ENCODE results near the gene DNAH12. TPM values are rescaled to one million over a fixed set of nuclear protein-coding genes. Genes with fewer than 3 reads are reported as not detected.
"Not testable (repeated sequence)": the region's sequence is repeated elsewhere in the genome, so short reads cannot be mapped to it uniquely, and the experiment has no call there.

DNAH12 gene
- total RNA-seq, 1 donor from 2014 or later: 0.02 TPM

DNA sequence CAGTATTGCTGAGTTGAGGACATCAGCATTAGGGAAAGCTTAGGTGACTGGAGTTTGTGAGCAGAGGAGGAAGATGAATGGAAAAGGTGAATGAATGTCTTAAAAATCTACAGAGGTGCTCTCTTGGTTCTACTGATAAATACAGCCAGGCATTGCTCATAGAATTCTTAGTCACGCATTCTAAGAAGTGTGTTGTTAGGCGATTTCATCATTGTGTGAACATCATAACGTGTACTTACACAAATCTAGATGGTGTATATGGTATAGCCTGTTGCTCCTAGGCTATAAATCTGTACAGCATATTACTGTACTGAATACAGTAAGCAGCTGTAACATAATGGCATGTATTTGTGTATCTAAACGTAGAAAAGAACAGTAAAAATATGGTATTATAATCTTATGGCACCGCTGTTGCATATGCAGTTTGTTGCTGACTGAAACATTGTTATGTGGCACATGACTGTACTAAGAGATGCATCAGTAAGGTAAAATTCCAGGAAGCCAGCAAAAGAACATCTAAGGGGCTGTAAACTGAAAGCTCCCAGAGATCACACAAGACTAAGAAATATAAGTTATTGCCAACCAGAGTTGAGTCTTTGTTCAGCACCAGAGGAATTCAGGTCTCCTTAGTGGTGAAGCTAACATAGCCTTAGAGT lies 208.7 kb downstream of the DNAH12 start:
- Histone ChIP-seq H3K27ac (no peak overlapping the region), H3K36me3 (no peaks in the 10 kb centered on the region), H3K9me3 (ENCODE audit: low read depth) (no peaks in the 10 kb centered on the region), H3K4me1 (no peaks in the 10 kb centered on the region), H2AFZ (replicated peaks) (peak overlapping the region; percentile 19), H3K79me2 (ENCODE audit: low read depth) (no peaks in the 10 kb centered on the region), H3K27me3 (no peaks in the 10 kb centered on the region), H3K4me3 (no peak overlapping the region), H3F3A (ENCODE audit: low read depth) (no peaks in the 10 kb centered on the region), H4K20me1 (ENCODE audit: low read depth) (no peaks in the 10 kb centered on the region), H3K9ac (no peak overlapping the region), H3K4me2 (no peak overlapping the region)
- TF ChIP-seq EZH2 (IDR thresholded peaks at IDR 0.05): no peak
- Mint-ChIP-seq H3K27me3 (ENCODE audit: insufficient read depth, low read depth) (no peaks in the 10 kb centered on the region), H3K27ac (no peak overlapping the region), H3K4me1 (peaks cover 2% of the 10 kb centered on the region), H3K4me3 (no peak overlapping the region), H3K36me3 (no peaks in the 10 kb centered on the region), H3K9me3 (peaks cover 5% of the 10 kb centered on the region)
- no peak for DNase-seq (ENCODE audit: low spot score)

- Histone ChIP-seq H3K36me3 (no peaks in the 10 kb centered on the region), H3K9me3 (ENCODE audit: low read depth) (no peaks in the 10 kb centered on the region), H4K20me1 (ENCODE audit: low read depth) (no peaks in the 10 kb centered on the region), H2AFZ (replicated peaks) (no peak overlapping the region), H3K4me2 (no peak overlapping the region), H3K9ac (no peak overlapping the region), H3K27ac (no peak overlapping the region), H3K79me2 (ENCODE audit: low read depth) (no peaks in the 10 kb centered on the region), H3K27me3 (no peaks in the 10 kb centered on the region), H3F3A (ENCODE audit: low read depth) (no peaks in the 10 kb centered on the region), H3K4me1 (no peaks in the 10 kb centered on the region), H3K4me3 (no peak overlapping the region)
- no peak overlapping the region for H3K4me3 Mint-ChIP-seq
- H3K9me3 Mint-ChIP-seq: no peaks in the 10 kb centered on the region
- H3K27ac Mint-ChIP-seq: no peak overlapping the region
- TF ChIP-seq, protein P1, sequence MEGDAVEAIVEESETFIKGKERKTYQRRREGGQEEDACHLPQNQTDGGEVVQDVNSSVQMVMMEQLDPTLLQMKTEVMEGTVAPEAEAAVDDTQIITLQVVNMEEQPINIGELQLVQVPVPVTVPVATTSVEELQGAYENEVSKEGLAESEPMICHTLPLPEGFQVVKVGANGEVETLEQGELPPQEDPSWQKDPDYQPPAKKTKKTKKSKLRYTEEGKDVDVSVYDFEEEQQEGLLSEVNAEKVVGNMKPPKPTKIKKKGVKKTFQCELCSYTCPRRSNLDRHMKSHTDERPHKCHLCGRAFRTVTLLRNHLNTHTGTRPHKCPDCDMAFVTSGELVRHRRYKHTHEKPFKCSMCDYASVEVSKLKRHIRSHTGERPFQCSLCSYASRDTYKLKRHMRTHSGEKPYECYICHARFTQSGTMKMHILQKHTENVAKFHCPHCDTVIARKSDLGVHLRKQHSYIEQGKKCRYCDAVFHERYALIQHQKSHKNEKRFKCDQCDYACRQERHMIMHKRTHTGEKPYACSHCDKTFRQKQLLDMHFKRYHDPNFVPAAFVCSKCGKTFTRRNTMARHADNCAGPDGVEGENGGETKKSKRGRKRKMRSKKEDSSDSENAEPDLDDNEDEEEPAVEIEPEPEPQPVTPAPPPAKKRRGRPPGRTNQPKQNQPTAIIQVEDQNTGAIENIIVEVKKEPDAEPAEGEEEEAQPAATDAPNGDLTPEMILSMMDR (IDR thresholded peaks at IDR 0.05): no peak
- no peak for TF ChIP-seq EZH2 (IDR thresholded peaks at IDR 0.05)
- DNase-seq (ENCODE audit: low spot score): no peak
- peaks cover 2% of the 10 kb centered on the region for H3K4me1 Mint-ChIP-seq
- no peaks in the 10 kb centered on the region for H3K36me3 Mint-ChIP-seq
- H3K27me3 Mint-ChIP-seq (ENCODE audit: insufficient read depth, low read depth): no peaks in the 10 kb centered on the region
Measured at GRCh38 chr3:57331078-57331610, 213.0 kb downstream of the DNAH12 start.

DNA sequence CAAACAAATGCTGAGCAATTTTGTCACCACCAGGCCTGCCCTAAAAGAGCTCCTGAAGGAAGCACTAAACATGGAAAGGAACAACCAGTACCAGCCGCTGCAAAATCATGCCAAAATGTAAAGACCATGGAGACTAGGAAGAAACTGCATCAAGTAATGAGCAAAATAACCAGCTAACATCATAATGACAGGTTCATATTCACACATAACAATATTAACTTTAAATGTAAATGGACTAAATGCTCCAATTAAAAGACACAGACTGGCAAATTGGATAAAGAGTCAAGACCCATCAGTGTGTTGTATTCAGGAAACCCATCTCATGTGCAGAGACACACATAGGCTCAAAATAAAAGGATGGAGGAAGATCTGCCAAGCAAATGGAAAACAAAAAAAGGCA lies 217.6 kb downstream of the DNAH12 start:
- not testable (repeated sequence) for H3K27ac Mint-ChIP-seq; H3K4me1 Mint-ChIP-seq; H3K9ac ChIP-seq; H3K36me3 Mint-ChIP-seq; DNase-seq (ENCODE audit: low spot score); H2AFZ ChIP-seq (replicated peaks); H3F3A ChIP-seq (ENCODE audit: low read depth); H3K4me3 Mint-ChIP-seq; H3K9me3 Mint-ChIP-seq; H3K27me3 ChIP-seq; H4K20me1 ChIP-seq (ENCODE audit: low read depth); H3K4me1 ChIP-seq; H3K79me2 ChIP-seq (ENCODE audit: low read depth); H3K9me3 ChIP-seq (ENCODE audit: low read depth); H3K4me3 ChIP-seq; H3K36me3 ChIP-seq; H3K27me3 Mint-ChIP-seq (ENCODE audit: insufficient read depth, low read depth); H3K27ac ChIP-seq; H3K4me2 ChIP-seq

DNA sequence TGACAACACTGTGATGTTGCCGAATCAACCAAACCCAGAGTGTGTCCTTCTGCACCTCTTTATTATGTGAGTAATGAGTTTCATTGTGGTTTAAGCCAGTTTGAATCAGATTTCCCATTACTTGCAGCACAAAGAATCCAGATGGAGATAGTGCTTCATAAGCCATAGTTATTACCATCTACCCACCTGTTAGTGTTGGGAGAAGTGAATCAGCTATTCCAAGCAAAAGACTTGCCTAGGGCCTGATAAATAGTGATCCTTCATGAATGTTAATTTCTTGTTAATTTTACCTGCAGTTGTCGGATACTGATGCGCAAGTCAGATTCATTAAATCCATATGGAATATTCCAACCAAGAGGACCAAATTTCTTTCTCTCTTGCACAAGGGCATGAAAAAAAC lies 229.9 kb downstream of the DNAH12 start:
- no peaks in the 10 kb centered on the region for H3K27me3 ChIP-seq
- H3K4me1 Mint-ChIP-seq: no peaks in the 10 kb centered on the region
- no peak overlapping the region for H3K27ac Mint-ChIP-seq

More for the DNA sequence above, 229.9 kb downstream of the DNAH12 start:
- DNase-seq (ENCODE audit: low spot score): no peak
- no peaks in the 10 kb centered on the region for H4K20me1 ChIP-seq (ENCODE audit: low read depth)
- peaks cover 7% of the 10 kb centered on the region for H3K9me3 Mint-ChIP-seq
- H3K36me3 Mint-ChIP-seq: no peaks in the 10 kb centered on the region
- no peaks in the 10 kb centered on the region for H3K9me3 ChIP-seq (ENCODE audit: low read depth)
- H3F3A ChIP-seq (ENCODE audit: low read depth): no peaks in the 10 kb centered on the region
- H3K27me3 Mint-ChIP-seq (ENCODE audit: insufficient read depth, low read depth): no peaks in the 10 kb centered on the region
- H2AFZ ChIP-seq (replicated peaks): no peak overlapping the region
- no peaks in the 10 kb centered on the region for H3K79me2 ChIP-seq (ENCODE audit: low read depth)
- no peak overlapping the region for H3K9ac ChIP-seq
- H3K4me3 ChIP-seq: no peak overlapping the region
- no peaks in the 10 kb centered on the region for H3K36me3 ChIP-seq
- TF ChIP-seq EZH2 (IDR thresholded peaks at IDR 0.05): no peak
- no peak for TF ChIP-seq EZH2phosphoT487 (IDR thresholded peaks at IDR 0.05)
- TF ChIP-seq, protein P1 (IDR thresholded peaks at IDR 0.05): no peak
- no peak overlapping the region for H3K27ac ChIP-seq
- no peaks in the 10 kb centered on the region for H3K4me1 ChIP-seq
- H3K4me2 ChIP-seq: no peak overlapping the region
- H3K4me3 Mint-ChIP-seq: no peak overlapping the region

All from neural progenitor cell (in vitro differentiated cells).